ENCODE data around the gene GALNT10.

- TF ChIP-seq GABPA (IDR thresholded peaks at IDR 0.05; ENCODE audit: low read depth) (no peak), POLR2AphosphoS5 (IDR thresholded peaks at IDR 0.05; ENCODE audit: low read depth, low read length) (no peak), CTCF (IDR thresholded peaks at IDR 0.05) (no peak), REST (IDR thresholded peaks at IDR 0.05; ENCODE audit: low read depth, low read length) (no peak)
These were observed 107.5 kb downstream of the GALNT10 start for GRCh38 chr5:154298065-154298464.
